ENCODE results near the gene VEGFB.

Gene VEGFB

GRCh38 chr11:64284962-64285884 lies 50.8 kb downstream of the VEGFB start, which contains the start of gene GPR137:
Gene GPR137 (plus strand): TSS chr11:64285848. CDS start chr11:64286525, 677 bp downstream.
- DNase-seq, result no peak

GRCh38 chr11:64285885-64286800 lies 51.8 kb downstream of the VEGFB start:
- DNase-seq, result no peak

- no peak for DNase-seq
These were observed 52.4 kb downstream of the VEGFB start for GRCh38 chr11:64286801-64287159.

- DNase-seq, result no peak
These were observed 53.4 kb downstream of the VEGFB start for GRCh38 chr11:64287676-64288352.

- DNase-seq, result no peak
These were observed 54.0 kb downstream of the VEGFB start for GRCh38 chr11:64288353-64288750.
